K562 (cell line): ENCODE results near the gene DMWD. TPM values are rescaled to one million over a fixed set of nuclear protein-coding genes. Genes with fewer than 3 reads are reported as not detected.
A peak's percentile ranks its signal among the peaks of the same experiment; 100 is the strongest.

Experiments
- CCAR2 ChIP-seq: fragments of 200-400 bp; formaldehyde crosslinking; IDR thresholded peaks from 2 replicates; pipeline ENCODE4 v1.6.1; 2017; ENCODE audit warnings: mild to moderate bottlenecking, low read depth, low read length
- NFE2L1 ChIP-seq: fragments of 450-650 bp; IDR thresholded peaks from 2 replicates; pipeline ENCODE4 v1.6.1; 2016; ENCODE audit warnings: missing genetic modification characterization, low read depth, mild to moderate bottlenecking, missing compliant biosample characterization, moderate library complexity, borderline replicate concordance
- NFYB ChIP-seq: IDR thresholded peaks from 2 replicates; pipeline ENCODE4 v1.6.1; 2011; ENCODE audit warnings: mild to moderate bottlenecking, moderate library complexity; ENCODE audit not compliant: insufficient read length; ENCODE audit errors: extremely low read depth
- SMC3 ChIP-seq: conservative IDR thresholded peaks from 2 replicates; pipeline ENCODE4 v1.6.1; 2011; ENCODE audit warnings: low read depth, low read length, improper control_type of control experiment; ENCODE audit not compliant: insufficient read depth
- TAF9B ChIP-seq: fragments of 450-650 bp; IDR thresholded peaks from 2 replicates; pipeline ENCODE4 v1.6.1; 2018; ENCODE audit warnings: mild to moderate bottlenecking; ENCODE audit not compliant: partially characterized antibody
- U2AF2 ChIP-seq: fragments of 200-400 bp; formaldehyde crosslinking; optimal IDR thresholded peaks from 2 replicates; pipeline ENCODE3; 2017; ENCODE audit warnings: low read depth, mild to moderate bottlenecking, low read length
- XRCC4 ChIP-seq: IDR thresholded peaks from one replicate; pipeline ENCODE4 v1.6.1; 2011; ENCODE audit not compliant: insufficient read depth, insufficient read length; ENCODE audit errors: extremely low read depth
- YY1 ChIP-seq, 3 experiments: IDR thresholded peaks; 2 replicates each; pipeline ENCODE4 v1.6.1; 2011; ENCODE audit warnings: low read length in 2 of 3, mild to moderate bottlenecking in 2 of 3, moderate library complexity in 2 of 3, borderline replicate concordance in 1 of 3, control low read depth in 1 of 3, low read depth in 1 of 3; ENCODE audit not compliant: insufficient read depth in 3 of 3, insufficient replicate concordance in 2 of 3, control insufficient read depth in 1 of 3, insufficient read length in 1 of 3; ENCODE audit errors: extremely low read depth in 1 of 3
- ZBTB40 ChIP-seq, 2 experiments: fragments of 450-650 bp in 1 of 2; sonication (generic) in 1 of 2; formaldehyde crosslinking in 1 of 2; IDR thresholded peaks; 2 replicates each; pipeline versions ENCODE4 v1.7.1 to v1.9.0; 2016 to 2022; ENCODE audit warnings: inconsistent platforms in 1 of 2, mild to moderate bottlenecking in 1 of 2, missing genetic modification reagents in 1 of 2
- ZC3H11A ChIP-seq: IDR thresholded peaks from 2 replicates; pipeline ENCODE4 v1.6.1; 2012; ENCODE audit warnings: low read depth, low read length, improper control_type of control experiment
- ZNF609 ChIP-seq: sonication (generic); formaldehyde crosslinking; IDR thresholded peaks from 2 replicates; pipeline ENCODE4 v1.8.1; 2023; ENCODE audit warnings: missing genetic modification reagents, mild to moderate bottlenecking, borderline replicate concordance
- ZSCAN32 ChIP-seq: fragments of 450-650 bp; formaldehyde crosslinking; IDR thresholded peaks from 2 replicates; pipeline ENCODE4 v1.4.0; 2020; ENCODE audit warnings: mild to moderate bottlenecking, moderate library complexity
- polyA plus RNA-seq, 8 experiments: library from polyadenylated mRNA; depleted of rRNA in 4 of 8; stranded (reverse) in 5 of 8; unstranded in 3 of 8; fragments of >200 nt; fragmentation: Nextera tagmentation in 2 of 8; fragmentation: Illumina TruSeq in 1 of 8; extraction: Ambion mirVana in 2 of 8; extraction: Trizol in 1 of 8; gene quantifications; 2 replicates each; pipeline versions ENCODE4 v1.2.1 to v1.2.3, GENCODE V29; 2011 to 2014; ENCODE audit warnings: inconsistent platforms in 1 of 8, missing spikeins in 1 of 8
- total RNA-seq, 7 experiments: library from RNA; depleted of rRNA in 6 of 7; stranded (reverse); fragments of >200 nt in 6 of 7; fragmentation: Illumina TruSeq in 2 of 7; extraction: Trizol in 2 of 7; gene quantifications; 2 replicates each; pipeline versions ENCODE4 v1.2.1 to v1.2.3, GENCODE V29; 2011 to 2021; ENCODE audit warnings: low replicate concordance in 1 of 7

The DMWD gene
- total and polyA plus RNA-seq, 9 of the 15 experiments (the other 6 are each of a cell fraction or from before 2014, with no cell fraction given): 4.7 to 54.6 (median 19.0) TPM

DNA sequence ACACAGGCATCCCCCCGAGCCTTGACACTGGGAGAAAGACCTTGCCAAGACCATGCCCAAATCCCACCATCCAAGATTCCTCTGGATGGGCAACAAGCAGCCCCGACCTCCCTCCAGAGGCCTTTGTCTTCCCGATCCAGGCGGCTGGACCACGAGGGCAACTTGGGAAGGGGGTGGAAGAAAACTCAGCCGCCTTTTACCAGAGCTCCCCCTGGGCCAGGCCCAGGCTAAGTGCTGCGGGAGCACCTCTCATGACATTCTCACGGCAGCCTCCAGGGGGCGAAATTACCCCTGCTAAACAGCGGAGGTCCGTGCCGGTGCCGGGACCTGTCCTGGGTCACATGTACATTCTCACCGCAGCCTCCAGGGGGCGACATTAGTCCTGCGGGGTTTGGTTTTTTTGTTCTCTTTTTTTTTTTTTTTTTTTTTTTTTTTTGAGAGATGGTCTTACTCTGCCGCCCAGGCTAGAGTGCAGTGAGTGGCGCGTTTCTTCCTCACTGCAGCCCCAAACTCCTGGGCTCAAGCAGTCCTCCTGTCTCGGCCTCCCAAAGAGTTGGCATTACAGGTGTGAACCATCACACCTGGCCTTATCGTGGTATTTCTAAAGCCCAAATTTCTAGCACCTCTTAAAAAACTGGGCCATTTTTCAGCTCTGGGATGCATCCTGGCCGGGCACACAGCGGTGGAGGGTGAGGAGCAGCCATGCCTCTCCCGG, 24.5 kb upstream of the DMWD start (continued):
- TF ChIP-seq NFE2L1 (tag) (no peak), NFYB (no peak), XRCC4 (no peak), YY1 (IDR thresholded peaks at IDR 0.05; ENCODE audit: borderline replicate concordance in 1 of 3, control insufficient read depth in 1 of 3, extremely low read depth in 1 of 3, insufficient read depth in 3 of 3, insufficient read length in 1 of 3, insufficient replicate concordance in 2 of 3, low read depth in 1 of 3, low read length in 2 of 3) (peak in 2 of 3 experiments; percentile 31 to 68), U2AF2 (no peak), ZSCAN32 (CRISPR knock-in tag) (no peak), ZNF609 (no peak), SMC3 (peak; percentile 88), CCAR2 (no peak), TAF9B (no peak), ZC3H11A (no peak), ZBTB40 (IDR thresholded peaks at IDR 0.05) (no peak), ZBTB40 (CRISPR knock-in tag; IDR thresholded peaks at IDR 0.05) (no peak)
